HFFc6 (cell line): Measurements from ENCODE around the gene ALG12. TPM values are rescaled to one million over a fixed set of nuclear protein-coding genes. Genes with fewer than 3 reads are reported as not detected.
"Not testable (repeated sequence)": the region's sequence is repeated elsewhere in the genome, so short reads cannot be mapped to it uniquely, and the experiment has no call there.

Experiments used
- DNase-seq: peaks from one replicate; pipeline ENCODE4 v3.0.0-alpha.2; 2018
- H3K27ac Mint-ChIP-seq: 2 replicates; pipeline ENCODE4 v1.8.0; 2020; ENCODE audit warnings: mild to moderate bottlenecking, mixed read lengths
- H3K27me3 Mint-ChIP-seq: 2 replicates; pipeline ENCODE4 v1.8.0; 2021; ENCODE audit warnings: mild to moderate bottlenecking, moderate library complexity, mixed read lengths; ENCODE audit not compliant: insufficient read depth
- H3K36me3 Mint-ChIP-seq: 2 replicates; pipeline ENCODE4 v1.8.0; 2021; ENCODE audit warnings: low read depth, mixed read lengths
- H3K4me1 Mint-ChIP-seq: 2 replicates; pipeline ENCODE4 v1.8.0; 2020; ENCODE audit warnings: low read depth, mixed read lengths
- H3K4me3 Mint-ChIP-seq: 2 replicates; pipeline ENCODE4 v1.8.0; 2020; ENCODE audit warnings: mild to moderate bottlenecking, moderate library complexity, mixed read lengths
- H3K9me3 Mint-ChIP-seq: 2 replicates; pipeline ENCODE4 v1.8.0; 2020; ENCODE audit warnings: mild to moderate bottlenecking, mixed read lengths
- CTCF ChIP-seq: fragments of 200-600 bp; sonication (generic); IDR thresholded peaks from 2 replicates; pipeline ENCODE4 v1.5.0; 2021; ENCODE audit warnings: antibody characterized with exemption, mild to moderate bottlenecking
- total RNA-seq, 6 experiments: library from RNA; stranded (reverse); fragmentation: NEBNext Ultra II Directional; extraction: Animal tissue kit (Norgen Biotek cat#: 25700); gene quantifications; 2 replicates in 1 of 6; 3 replicates in 5 of 6; pipeline ENCODE4 v1.2.3, GENCODE V29; 2021

The ALG12 gene
- total RNA-seq, 6 experiments from 2014 or later: 17.2 to 25.1 (median 20.2) TPM

- peaks cover 1% of the 10 kb centered on the region for H3K27me3 Mint-ChIP-seq
These were observed 61.9 kb downstream of the ALG12 start for GRCh38 chr22:49856343-49856742.

GRCh38 chr22:49855251-49855911 lies 62.9 kb downstream of the ALG12 start:
- peak overlapping the region; percentile 95 for H3K4me3 Mint-ChIP-seq
- peak overlapping the region; percentile 93 for H3K27ac Mint-ChIP-seq
- 0 out of 2 replicates have a peak, but pooled peaks cover 5% of the 10 kb centered on the region for H3K36me3 Mint-ChIP-seq
- DNase-seq: no peak
- peaks cover 7% of the 10 kb centered on the region for H3K27me3 Mint-ChIP-seq
- H3K4me1 Mint-ChIP-seq: peaks cover 34% of the 10 kb centered on the region
- no peak for TF ChIP-seq CTCF
- H3K9me3 Mint-ChIP-seq: no peaks in the 10 kb centered on the region

More at GRCh38 chr22:49856343-49856742, 61.9 kb downstream of the ALG12 start:
- Mint-ChIP-seq H3K36me3 (0 out of 2 replicates have a peak, but pooled peaks cover 5% of the 10 kb centered on the region), H3K9me3 (no peaks in the 10 kb centered on the region), H3K27ac (peak overlapping the region; percentile 93; the same call in 1 of the 2 replicates), H3K4me1 (peaks cover 30% of the 10 kb centered on the region), H3K4me3 (peak overlapping the region; percentile 95)
- TF ChIP-seq CTCF: no peak
- no peak for DNase-seq

- peaks cover 33% of the 10 kb centered on the region for H3K4me1 Mint-ChIP-seq
- peak overlapping the region; percentile 95 for H3K4me3 Mint-ChIP-seq
- peak; percentile 7 for DNase-seq
- H3K27ac Mint-ChIP-seq: peak overlapping the region; percentile 93
- H3K27me3 Mint-ChIP-seq: peaks cover 14% of the 10 kb centered on the region
- no peak for TF ChIP-seq CTCF
- 0 out of 2 replicates have a peak, but pooled peaks cover 4% of the 10 kb centered on the region for H3K36me3 Mint-ChIP-seq
- no peaks in the 10 kb centered on the region for H3K9me3 Mint-ChIP-seq
These were observed 64.0 kb downstream of the ALG12 start for GRCh38 chr22:49853981-49854831.

- TF ChIP-seq CTCF: no peak
- Mint-ChIP-seq H3K27ac (peak within 1 kb of the TSS; percentile 93), H3K9me3 (no peaks in the 10 kb centered on the region), H3K27me3 (peaks cover 15% of the 10 kb centered on the region), H3K4me1 (peaks cover 28% of the 10 kb centered on the region), H3K4me3 (peak within 1 kb of the TSS; percentile 95), H3K36me3 (no peaks in the 10 kb centered on the region)
- DNase-seq: peak; percentile 93
These were observed 65.0 kb downstream of the ALG12 start, which contains the start of gene ZBED4 for GRCh38 chr22:49852898-49853894. Gene ZBED4 (plus strand): TSS chr22:49853844. CDS start chr22:49883663, 29,819 bp downstream.

- peaks cover 28% of the 10 kb centered on the region for H3K4me1 Mint-ChIP-seq
- peak overlapping the region; percentile 76; the same call in 1 of the 2 replicates for H3K4me3 Mint-ChIP-seq
- not testable (repeated sequence) for H3K9me3 Mint-ChIP-seq, H3K36me3 Mint-ChIP-seq, DNase-seq
- H3K27me3 Mint-ChIP-seq: peaks cover 21% of the 10 kb centered on the region
- peak overlapping the region; percentile 55 for H3K27ac Mint-ChIP-seq
These were observed 65.7 kb downstream of the ALG12 start for GRCh38 chr22:49852568-49852897.
